Hepatocyte (in vitro differentiated cells): ENCODE data around the gene ALDH1A3. TPM values are rescaled to one million over a fixed set of nuclear protein-coding genes. Genes with fewer than 3 reads are reported as not detected.

Source experiments
- DNase-seq: peaks from one replicate; pipeline ENCODE4 v3.0.0-alpha.2; 2016; ENCODE audit warnings: low spot score
- H2AFZ ChIP-seq: fragments of 200-600 bp; sonication (generic); 2 replicates; pipeline ENCODE4 v1.6.0; 2016; ENCODE audit warnings: antibody characterized with exemption, mild to moderate bottlenecking
- H3K27ac ChIP-seq: fragments of 200-600 bp; sonication (generic); 2 replicates; pipeline ENCODE4 v1.5.1; 2016; ENCODE audit warnings: mild to moderate bottlenecking
- H3K27me3 ChIP-seq: fragments of 200-600 bp; sonication (generic); 2 replicates; pipeline ENCODE4 v1.6.1; 2016
- H3K36me3 ChIP-seq: fragments of 200-600 bp; sonication (generic); replicated peaks from 2 replicates; pipeline ENCODE4 v1.5.1; 2016; ENCODE audit warnings: low read depth; ENCODE audit not compliant: insufficient read depth
- H3K4me1 ChIP-seq: fragments of 200-600 bp; sonication (generic); 2 replicates; pipeline ENCODE4 v1.5.1; 2016; ENCODE audit warnings: mild to moderate bottlenecking, moderate library complexity; ENCODE audit not compliant: insufficient read depth
- H3K4me2 ChIP-seq: fragments of 200-600 bp; sonication (generic); 2 replicates; pipeline ENCODE4 v1.6.0; 2016
- H3K4me3 ChIP-seq: fragments of 200-600 bp; sonication (generic); 2 replicates; pipeline ENCODE4 v1.5.1; 2016; ENCODE audit warnings: mild to moderate bottlenecking
- H3K79me2 ChIP-seq: fragments of 200-600 bp; sonication (generic); 2 replicates; pipeline ENCODE4 v1.6.0; 2017; ENCODE audit warnings: mild to moderate bottlenecking
- H3K9me2 ChIP-seq: fragments of 200-600 bp; sonication (generic); replicated peaks from 2 replicates; pipeline ENCODE4 v1.6.0; 2017; ENCODE audit warnings: mild to moderate bottlenecking; ENCODE audit not compliant: insufficient read depth
- H3K9me3 ChIP-seq: fragments of 200-600 bp; sonication (generic); 2 replicates; pipeline ENCODE4 v1.5.1; 2016; ENCODE audit warnings: low read depth, mild to moderate bottlenecking
- H4K20me1 ChIP-seq: fragments of 200-600 bp; sonication (generic); 2 replicates; pipeline ENCODE4 v1.6.0; 2016; ENCODE audit warnings: mild to moderate bottlenecking; ENCODE audit not compliant: insufficient read depth, poor library complexity, severe bottlenecking
- EZH2 ChIP-seq: fragments of 200-600 bp; sonication (generic); IDR thresholded peaks from 2 replicates; pipeline ENCODE4 v1.6.1; 2016; ENCODE audit warnings: antibody characterized with exemption, mild to moderate bottlenecking, borderline replicate concordance
- EZH2phosphoT487 ChIP-seq: fragments of 200-600 bp; sonication (generic); IDR thresholded peaks from one replicate; pipeline ENCODE4 v1.6.1; 2018; ENCODE audit warnings: antibody characterized with exemption, mild to moderate bottlenecking, low read depth, moderate library complexity; ENCODE audit not compliant: unreplicated experiment, severe bottlenecking
- WGBS: methylation state at CpG from one replicate; pipeline ENCODE4 v1.1.6; 2016; ENCODE audit warnings: low lambda C conversion rate; ENCODE audit errors: missing lambda C conversion rate; 5-methylcytosine and 5-hydroxymethylcytosine counted together
- polyA plus RNA-seq: library from polyadenylated mRNA; unstranded; fragments of >200 nt; fragmentation: Nextera tagmentation; extraction: Ambion mirVana; gene quantifications from 2 replicates; pipeline ENCODE4 v1.2.1, GENCODE V29; 2016
- total RNA-seq: library from RNA; depleted of rRNA; stranded (reverse); fragments of >200 nt; gene quantifications from 2 replicates; pipeline ENCODE4 v1.2.3, GENCODE V29; 2014
- TF ChIP-seq, protein P1 (sequence below): fragments of 200-600 bp; sonication (generic); IDR thresholded peaks from 2 replicates; pipeline ENCODE4 v1.5.1; 2016; ENCODE audit warnings: antibody characterized with exemption, mild to moderate bottlenecking; ENCODE audit not compliant: poor library complexity

ALDH1A3 gene
- total and polyA plus RNA-seq, 2 experiments from 2014 or later = 6.8 to 20.5 TPM

GRCh38 chr15:100918034-100918689 lies 38.5 kb downstream of the ALDH1A3 start:
- no peaks in the 10 kb centered on the region for H3K9me3 ChIP-seq
- no peak for TF ChIP-seq EZH2
- TF ChIP-seq, protein P1, sequence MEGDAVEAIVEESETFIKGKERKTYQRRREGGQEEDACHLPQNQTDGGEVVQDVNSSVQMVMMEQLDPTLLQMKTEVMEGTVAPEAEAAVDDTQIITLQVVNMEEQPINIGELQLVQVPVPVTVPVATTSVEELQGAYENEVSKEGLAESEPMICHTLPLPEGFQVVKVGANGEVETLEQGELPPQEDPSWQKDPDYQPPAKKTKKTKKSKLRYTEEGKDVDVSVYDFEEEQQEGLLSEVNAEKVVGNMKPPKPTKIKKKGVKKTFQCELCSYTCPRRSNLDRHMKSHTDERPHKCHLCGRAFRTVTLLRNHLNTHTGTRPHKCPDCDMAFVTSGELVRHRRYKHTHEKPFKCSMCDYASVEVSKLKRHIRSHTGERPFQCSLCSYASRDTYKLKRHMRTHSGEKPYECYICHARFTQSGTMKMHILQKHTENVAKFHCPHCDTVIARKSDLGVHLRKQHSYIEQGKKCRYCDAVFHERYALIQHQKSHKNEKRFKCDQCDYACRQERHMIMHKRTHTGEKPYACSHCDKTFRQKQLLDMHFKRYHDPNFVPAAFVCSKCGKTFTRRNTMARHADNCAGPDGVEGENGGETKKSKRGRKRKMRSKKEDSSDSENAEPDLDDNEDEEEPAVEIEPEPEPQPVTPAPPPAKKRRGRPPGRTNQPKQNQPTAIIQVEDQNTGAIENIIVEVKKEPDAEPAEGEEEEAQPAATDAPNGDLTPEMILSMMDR = peak; percentile 81
- peak overlapping the region; percentile 98 for H3K4me2 ChIP-seq
- 3% methylated on average over 41 of the region's 42 CpGs for WGBS
- no peaks in the 10 kb centered on the region for H3K9me2 ChIP-seq
- no peaks in the 10 kb centered on the region for H3K79me2 ChIP-seq
- peak; percentile 89 for DNase-seq
- no peaks in the 10 kb centered on the region for H3K36me3 ChIP-seq
- peak overlapping the region; percentile 93 for H2AFZ ChIP-seq
- H4K20me1 ChIP-seq = no peaks in the 10 kb centered on the region
- peak overlapping the region; percentile 31 for H3K27ac ChIP-seq
- H3K4me1 ChIP-seq = peaks cover 6% of the 10 kb centered on the region
- peaks cover 43% of the 10 kb centered on the region for H3K27me3 ChIP-seq
- peak overlapping the region; percentile 57 for H3K4me3 ChIP-seq

- H2AFZ ChIP-seq = peak within 1 kb of the TSS; percentile 93
- no peaks in the 10 kb centered on the region for H4K20me1 ChIP-seq
- H3K4me3 ChIP-seq = peak within 1 kb of the TSS; percentile 77
- H3K4me1 ChIP-seq = peaks cover 6% of the 10 kb centered on the region
- H3K27ac ChIP-seq = peak within 1 kb of the TSS; percentile 31
- TF ChIP-seq EZH2 = no peak
- no peak for TF ChIP-seq EZH2phosphoT487
- TF ChIP-seq, protein P1 = no peak
- DNase-seq = peak; percentile 56
- peaks cover 43% of the 10 kb centered on the region for H3K27me3 ChIP-seq
- peak within 1 kb of the TSS; percentile 98 for H3K4me2 ChIP-seq
- H3K9me3 ChIP-seq = no peaks in the 10 kb centered on the region
- H3K79me2 ChIP-seq = no peaks in the 10 kb centered on the region
- WGBS = 4% methylated on average over 54 of the region's 87 CpGs
- H3K9me2 ChIP-seq = no peaks in the 10 kb centered on the region
- H3K36me3 ChIP-seq = no peaks in the 10 kb centered on the region
Measured at GRCh38 chr15:100918690-100919480, 39.3 kb downstream of the ALDH1A3 start, which contains the start of gene LRRK1. LRRK1 (plus strand) TSS chr15:100919357; CDS start chr15:100924633, 5,276 bp downstream.

GRCh38 chr15:100919481-100920405 lies 40.1 kb downstream of the ALDH1A3 start:
- peak overlapping the region; percentile 94 for H3K4me2 ChIP-seq
- WGBS = 5% methylated on average over 59 of the region's 80 CpGs

More at GRCh38 chr15:100919481-100920405, 40.1 kb downstream of the ALDH1A3 start:
- Histone ChIP-seq H3K4me1 (peaks cover 6% of the 10 kb centered on the region), H2AFZ (peak overlapping the region; percentile 52), H3K9me3 (no peaks in the 10 kb centered on the region), H3K27me3 (peaks cover 43% of the 10 kb centered on the region), H3K79me2 (no peaks in the 10 kb centered on the region), H3K9me2 (no peaks in the 10 kb centered on the region), H3K27ac (no peak overlapping the region), H3K36me3 (no peaks in the 10 kb centered on the region), H4K20me1 (no peaks in the 10 kb centered on the region), H3K4me3 (peak overlapping the region; percentile 77)
- peak; percentile 36 for TF ChIP-seq EZH2
- no peak for TF ChIP-seq EZH2phosphoT487
- DNase-seq = peak; percentile 29
